H1 (cell line): ENCODE measurements around the gene PHACTR1. TPM values are rescaled to one million over a fixed set of nuclear protein-coding genes. Genes with fewer than 3 reads are reported as not detected.

Experiments
- CREB1 ChIP-seq: IDR thresholded peaks from 2 replicates; pipeline ENCODE4 v1.6.1; 2012; ENCODE audit warnings: inconsistent platforms
- KDM4A ChIP-seq: IDR thresholded peaks from one replicate; pipeline ENCODE4 v1.7.1; 2012; ENCODE audit warnings: low read depth, mild to moderate bottlenecking, moderate library complexity, low read length, inconsistent platforms; ENCODE audit not compliant: severe bottlenecking
- RAD21 ChIP-seq, 2 experiments: IDR thresholded peaks in 1 of 2; conservative IDR thresholded peaks in 1 of 2; 2 replicates each; pipeline ENCODE4 v1.6.1; 2011; ENCODE audit warnings: low read depth in 2 of 2, low read length in 2 of 2, improper control_type of control experiment in 1 of 2, inconsistent platforms in 1 of 2, mild to moderate bottlenecking in 1 of 2, moderate library complexity in 1 of 2
- SRF ChIP-seq: IDR thresholded peaks from 2 replicates; pipeline ENCODE4 v1.6.1; 2011; ENCODE audit warnings: mild to moderate bottlenecking, low read depth, low read length, moderate library complexity
- polyA plus RNA-seq, 7 experiments: library from polyadenylated mRNA; depleted of rRNA in 3 of 7; stranded (reverse) in 5 of 7; unstranded in 2 of 7; fragments of >200 nt in 5 of 7; fragments of 200-250 nt in 2 of 7; gene quantifications; 1 replicate in 5 of 7; 2 replicates in 1 of 7; 4 replicates in 1 of 7; pipeline versions ENCODE4 v1.2.1 to v1.2.3, GENCODE V29; 2011 to 2013; ENCODE audit warnings: missing spikeins in 2 of 7, mixed read lengths in 2 of 7
- total RNA-seq: library from RNA; stranded (reverse); fragmentation: NEBNext Ultra II Directional; extraction: Animal tissue kit (Norgen Biotek cat#: 25700); gene quantifications from 2 replicates; pipeline ENCODE4 v1.2.1, GENCODE V29; 2021

The PHACTR1 gene
- total and polyA plus RNA-seq, 2 of the 8 experiments (the other 6 are each of a cell fraction or from before 2014, with no cell fraction given), result 3.9 to 17.1 TPM

DNA sequence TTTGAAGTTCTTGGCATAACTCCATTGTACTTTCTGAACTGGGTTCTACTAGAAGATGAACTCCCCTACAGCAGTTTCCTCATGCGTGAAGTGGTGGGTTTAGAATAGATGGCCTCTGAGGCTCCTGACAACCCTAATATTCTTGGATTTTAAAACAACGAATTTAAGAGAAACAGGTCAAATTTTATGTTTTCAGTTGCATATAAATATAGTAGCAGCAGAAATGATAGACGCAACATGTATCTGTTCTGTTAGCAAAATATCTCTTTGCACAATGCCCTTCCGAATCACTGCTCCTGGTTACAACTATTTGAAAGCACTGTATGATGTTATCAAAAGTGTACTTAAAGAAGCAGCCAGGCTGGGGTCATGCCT lies 364.6 kb downstream of the PHACTR1 start (continued):
- TF ChIP-seq CREB1 (no peak), RAD21 (IDR thresholded peaks at IDR 0.05 in 1 of 2, conservative IDR thresholded peaks at IDR 0.05 in 1 of 2; ENCODE audit: low read depth in 2 of 2, low read length in 2 of 2) (no peak), KDM4A (no peak), SRF (no peak)
